Measurements from ENCODE around the gene RGL4.

DNA sequence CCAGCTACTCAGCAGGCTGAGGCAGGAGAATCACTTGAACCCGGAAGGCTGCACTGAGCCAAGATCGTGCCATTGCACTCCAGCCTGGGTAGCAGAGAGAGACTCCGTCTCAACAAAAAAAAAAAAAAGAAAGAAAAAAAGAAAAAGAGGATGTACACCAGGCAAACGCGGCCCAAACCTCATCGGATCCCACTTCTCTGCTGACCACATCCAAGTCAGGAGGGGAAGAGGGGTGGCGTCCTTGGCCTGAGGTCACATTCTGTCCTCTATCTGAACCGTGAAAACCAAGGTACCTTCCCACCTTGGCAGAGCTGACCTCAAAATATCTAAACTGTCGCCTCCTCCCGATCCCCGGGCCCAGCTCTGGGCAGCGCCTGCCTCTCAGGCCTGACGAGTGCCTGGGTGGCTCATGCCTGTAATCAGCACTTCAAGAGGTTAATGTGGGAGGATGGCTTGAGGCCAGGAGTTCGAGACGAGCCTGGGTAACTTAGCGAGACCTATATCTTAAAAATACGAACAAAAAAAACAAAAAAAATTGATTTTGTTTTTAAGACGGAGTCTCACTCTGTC lies 25.1 kb downstream of the RGL4 start:
- TF ChIP-seq CTCF (conservative IDR thresholded peaks at IDR 0.05 in 1 of 2, IDR thresholded peaks at IDR 0.05 in 1 of 2; ENCODE audit: extremely low read depth in 1 of 2, insufficient read depth in 1 of 2, low read depth in 1 of 2, low read length in 2 of 2) (no peak), EZH2 (IDR thresholded peaks at IDR 0.05; ENCODE audit: borderline replicate concordance, low read length) (no peak)

All from mammary epithelial cell (primary cell).